GM19023 (cell line): Measurements from ENCODE around the gene ZNFX1.

Experiments used
- ATAC-seq: cut with Tn5 transposase; IDR thresholded peaks from one replicate; pipeline ENCODE4 v1.9.1; 2021; ENCODE audit warnings: mild to moderate bottlenecking, moderate library complexity; ENCODE audit not compliant: unreplicated experiment

Gene ZNFX1

GRCh38 chr20:49279677-49280462, 2.0 kb upstream of the ZNFX1 start:
- ATAC-seq: no peak

DNA sequence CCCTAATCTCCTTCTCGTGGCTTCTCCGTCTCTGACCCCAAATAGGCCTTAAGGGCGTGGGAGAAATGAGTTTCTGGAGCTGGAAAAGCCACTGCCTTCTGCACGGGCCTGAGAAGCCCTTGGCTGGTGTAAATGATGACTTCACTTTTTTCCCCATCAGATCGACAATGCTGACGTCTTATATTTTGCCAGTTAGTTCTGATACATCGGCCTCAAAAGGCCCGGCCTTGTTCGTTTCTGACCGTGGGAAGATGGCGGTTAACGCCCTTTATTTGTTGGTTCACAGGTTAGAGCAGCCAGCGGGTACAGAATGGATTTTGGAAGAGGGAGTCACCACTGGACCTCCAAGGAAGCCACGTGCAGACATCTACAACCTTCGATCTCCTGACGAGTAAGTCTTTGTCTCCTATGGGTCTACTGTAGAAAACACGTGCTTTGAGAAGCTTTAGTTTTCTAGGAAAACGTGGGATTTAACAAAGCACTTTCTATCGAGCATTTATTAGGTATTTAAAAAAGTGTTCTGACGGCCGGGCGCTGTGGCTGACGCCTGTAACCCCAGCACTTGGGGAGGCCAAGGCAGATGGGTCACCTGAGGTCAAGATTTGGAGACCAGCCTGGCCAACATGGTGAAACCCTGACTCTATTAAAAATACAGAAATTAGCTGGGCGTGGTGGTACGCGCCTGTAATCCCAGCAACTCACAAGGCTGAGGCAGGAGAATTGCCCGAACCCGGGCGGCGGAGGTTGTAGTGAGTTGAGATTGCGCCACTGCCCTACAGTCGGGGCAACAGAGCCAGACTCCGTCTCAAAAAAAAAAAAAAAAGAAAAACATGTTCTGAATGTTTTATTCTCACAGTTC, 1.2 kb upstream of the ZNFX1 start:
- peak; percentile 0 for ATAC-seq

DNA sequence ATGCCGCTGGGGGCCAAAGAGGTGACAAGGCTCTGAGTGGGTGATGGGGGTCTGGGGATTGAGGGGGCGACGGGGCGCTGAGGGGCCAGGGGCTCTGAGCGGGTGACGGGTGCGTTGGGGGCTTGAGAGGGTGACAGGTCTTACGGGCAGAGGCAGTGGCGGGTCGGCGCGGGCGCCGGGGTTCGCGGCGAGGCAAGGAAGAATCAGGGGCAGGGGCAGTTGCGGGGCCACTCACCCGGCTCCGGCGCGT, 146 bp downstream of the ZNFX1 start:
- ATAC-seq: no peak

GRCh38 chr20:49276961-49277785, 684 bp downstream of the ZNFX1 start:
- no peak for ATAC-seq

DNA sequence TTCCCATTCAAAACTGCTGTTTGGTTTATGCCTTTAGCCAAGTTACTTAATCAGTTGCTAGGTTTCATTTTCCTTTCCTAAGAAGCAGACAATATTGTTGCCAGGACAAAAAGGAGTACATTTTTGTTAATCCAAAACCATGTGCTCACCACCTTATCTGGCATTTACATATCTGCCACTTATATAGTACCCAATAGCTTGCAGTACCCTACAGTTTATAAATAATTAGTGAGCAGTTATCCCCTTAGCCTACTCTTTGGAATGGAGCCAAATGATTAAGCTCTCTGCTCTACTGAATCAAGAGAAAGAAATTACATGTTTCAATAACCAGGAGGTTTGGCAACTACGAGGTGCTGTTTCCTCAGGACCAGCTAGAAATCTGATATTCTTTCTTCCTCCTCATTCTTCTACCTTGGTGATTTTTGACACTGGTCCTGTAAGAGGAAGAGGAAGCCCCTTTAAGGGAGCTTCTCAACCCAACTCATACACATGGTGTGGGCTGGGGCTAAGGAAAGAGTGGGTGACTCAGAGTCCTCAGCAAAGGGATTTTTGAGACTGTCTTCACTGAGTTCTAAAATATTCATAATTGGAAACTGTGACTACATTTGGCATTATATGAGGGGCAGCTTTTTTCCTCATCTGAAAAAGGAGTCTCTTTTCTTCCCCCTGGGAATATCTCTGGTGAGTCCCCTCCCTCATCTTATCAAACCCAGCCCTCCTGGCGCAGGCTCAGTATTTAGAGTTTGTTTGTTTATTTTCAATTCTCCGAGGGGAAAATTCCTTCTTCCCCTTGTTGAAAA, 1.5 kb downstream of the ZNFX1 start:
- no peak for ATAC-seq

GRCh38 chr20:49275636-49276035, 2.2 kb downstream of the ZNFX1 start:
- ATAC-seq: no peak

DNA sequence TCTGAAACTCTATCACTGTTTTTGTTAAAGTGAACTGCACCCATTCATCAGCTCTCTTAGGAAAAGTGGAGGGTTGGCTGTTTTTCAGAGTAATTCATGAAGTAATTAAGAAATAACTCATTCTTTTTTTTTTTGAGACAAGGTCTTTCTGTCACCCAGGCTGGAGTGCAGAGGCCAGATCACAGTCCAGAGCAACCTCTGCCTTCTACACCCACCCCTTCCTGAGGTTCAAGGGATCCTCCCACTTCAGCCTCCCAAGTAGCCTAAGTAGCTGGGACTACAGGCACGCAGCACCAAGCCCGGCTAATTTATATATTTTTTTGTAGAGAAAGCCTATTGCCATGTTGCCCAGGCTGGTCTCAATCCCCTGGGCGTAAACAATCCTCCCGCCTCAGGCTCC, 2.6 kb downstream of the ZNFX1 start:
- no peak for ATAC-seq

- no peak for ATAC-seq
Measured at GRCh38 chr20:49273696-49274277, 4.1 kb downstream of the ZNFX1 start.

DNA sequence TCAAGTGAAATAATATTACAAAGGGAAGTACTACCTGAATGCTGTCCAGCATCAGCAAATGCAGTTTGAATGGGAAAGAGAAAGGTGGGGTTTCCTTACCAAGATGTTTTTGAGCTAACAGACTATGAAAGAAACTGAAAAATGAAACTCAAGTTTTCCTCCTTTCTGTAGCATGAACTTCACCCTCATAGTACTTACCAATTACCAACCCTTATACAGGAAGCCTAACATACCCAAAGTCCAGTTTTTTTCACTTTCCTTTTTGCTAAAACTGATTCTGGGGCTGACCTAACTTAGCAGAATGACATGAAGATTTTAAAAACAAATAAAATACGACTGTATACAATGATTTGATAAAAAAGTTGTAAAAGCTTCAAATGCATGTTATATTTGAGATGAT, 5.2 kb downstream of the ZNFX1 start:
- no peak for ATAC-seq

GRCh38 chr20:49270736-49271135, 7.1 kb downstream of the ZNFX1 start:
- ATAC-seq: no peak

- ATAC-seq: no peak
Measured at GRCh38 chr20:49270177-49270576, 7.7 kb downstream of the ZNFX1 start.

DNA sequence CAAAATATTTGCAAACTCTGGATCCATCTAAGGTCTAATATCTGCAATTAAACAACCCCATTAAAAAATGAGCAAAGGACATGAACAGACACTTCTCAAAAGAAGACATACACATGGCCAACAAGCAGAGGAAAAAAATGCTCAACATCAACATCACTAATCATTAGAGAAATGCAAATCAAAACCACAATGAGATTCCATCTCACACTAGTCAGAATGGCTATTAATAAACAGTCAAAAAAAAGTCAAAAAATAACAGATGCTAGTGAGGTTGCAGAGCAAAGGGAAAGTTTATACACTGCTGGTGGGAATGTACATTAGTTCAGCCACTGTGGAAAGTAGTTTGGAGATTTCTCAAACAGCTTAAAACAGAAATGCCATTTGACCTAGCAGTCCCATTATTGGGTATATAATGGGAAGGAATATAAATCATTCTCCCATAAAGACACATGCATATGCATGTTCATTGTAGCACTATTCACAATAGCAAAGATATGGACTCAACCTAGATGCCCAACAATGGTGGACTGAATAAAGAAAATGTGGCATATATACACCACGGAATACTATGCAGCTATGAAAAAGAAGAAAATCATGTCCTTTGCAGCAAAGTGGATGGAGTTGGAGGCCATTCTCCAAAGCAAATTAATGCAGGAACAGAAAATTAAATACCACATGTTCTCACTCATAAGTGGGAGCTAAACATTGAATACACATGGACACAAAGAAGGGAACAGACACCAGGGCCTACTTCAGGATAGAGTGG, 9.1 kb downstream of the ZNFX1 start:
- ATAC-seq: no peak

- no peak for ATAC-seq
Measured at GRCh38 chr20:49267327-49267726, 10.5 kb downstream of the ZNFX1 start.

GRCh38 chr20:49262444-49262843, 15.4 kb downstream of the ZNFX1 start:
- ATAC-seq: no peak

GRCh38 chr20:49261173-49261572, 16.7 kb downstream of the ZNFX1 start:
- no peak for ATAC-seq

DNA sequence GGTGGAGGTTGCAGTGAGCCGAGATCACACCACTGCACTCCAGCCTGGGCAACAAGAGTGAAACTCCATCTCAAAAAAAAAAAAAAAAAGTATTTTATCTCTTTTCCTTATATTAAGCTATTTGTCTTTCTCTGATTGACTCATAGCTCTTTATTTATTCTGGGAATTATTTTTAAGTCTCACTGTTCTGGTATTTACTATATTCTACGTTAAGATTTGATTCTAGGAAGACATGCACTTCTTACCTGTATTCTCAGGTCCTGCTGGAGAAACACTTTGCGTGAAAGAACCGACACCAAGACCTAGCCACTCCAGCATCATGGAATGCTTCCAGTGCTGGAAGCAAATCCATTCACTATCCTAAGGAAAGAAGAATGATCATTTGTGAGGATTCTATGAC, 17.6 kb downstream of the ZNFX1 start:
- no peak for ATAC-seq

GRCh38 chr20:49259799-49260198, 18.1 kb downstream of the ZNFX1 start:
- no peak for ATAC-seq

- no peak for ATAC-seq
Measured at GRCh38 chr20:49259284-49259683, 18.6 kb downstream of the ZNFX1 start.

DNA sequence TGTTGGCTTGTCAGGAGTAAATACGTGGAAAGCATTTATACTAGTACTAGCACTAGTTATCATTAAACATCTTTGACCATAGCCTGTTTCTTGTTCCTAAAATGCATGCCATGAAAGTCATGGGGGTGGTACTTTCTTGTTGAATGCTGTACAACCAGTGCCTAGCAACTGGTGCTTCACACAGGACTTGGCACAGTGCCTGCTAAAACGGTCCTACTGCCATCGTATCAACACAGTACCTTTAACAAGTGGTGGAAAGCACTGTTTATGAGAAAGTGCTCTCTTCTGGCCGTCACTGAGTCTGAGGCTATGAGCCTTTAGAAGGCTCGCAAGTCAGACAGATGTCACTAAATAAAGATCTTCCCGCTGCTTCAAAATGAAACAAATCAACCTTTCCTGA, 21.6 kb downstream of the ZNFX1 start:
- ATAC-seq: no peak
